ENCODE measurements around the gene LPP. TPM values are rescaled to one million over a fixed set of nuclear protein-coding genes. Genes with fewer than 3 reads are reported as not detected.

LPP gene
- total RNA-seq, 6 experiments from 2014 or later: 84.1 to 121 (median 102) TPM

DNA sequence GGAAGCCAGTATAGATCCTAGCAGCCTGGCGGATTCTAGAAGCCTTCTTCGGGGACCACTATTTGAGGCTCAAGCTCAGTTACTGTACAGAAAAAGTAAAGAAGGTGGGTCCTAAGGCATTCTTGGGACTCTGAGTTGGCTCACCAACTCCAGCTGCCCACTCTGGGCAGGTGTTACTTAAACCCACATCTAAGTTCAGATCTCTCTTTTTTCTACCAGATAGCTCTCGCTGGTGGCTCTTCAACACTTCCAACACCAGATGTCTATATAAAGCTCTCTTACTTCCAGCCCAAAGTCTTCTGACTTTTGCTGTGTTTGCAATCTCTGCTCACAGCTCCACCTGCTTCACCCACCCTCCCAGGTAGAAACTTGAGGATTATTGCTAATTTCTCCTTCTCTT lies 785.0 kb downstream of the LPP start:
- H3K27me3 Mint-ChIP-seq (ENCODE audit: insufficient read depth): peaks cover 2% of the 10 kb centered on the region; the same call in 1 of the 2 replicates
- peaks cover 8% of the 10 kb centered on the region; the same call in 1 of the 2 replicates for H3K36me3 Mint-ChIP-seq (ENCODE audit: low read depth)
- peaks cover 19% of the 10 kb centered on the region; the same call in 1 of the 2 replicates for H3K4me1 Mint-ChIP-seq (ENCODE audit: low read depth)
- no peak overlapping the region for H3K27ac Mint-ChIP-seq
- H3K4me3 Mint-ChIP-seq: no peak overlapping the region
- H3K9me3 Mint-ChIP-seq: no peaks in the 10 kb centered on the region
- TF ChIP-seq, protein P1, sequence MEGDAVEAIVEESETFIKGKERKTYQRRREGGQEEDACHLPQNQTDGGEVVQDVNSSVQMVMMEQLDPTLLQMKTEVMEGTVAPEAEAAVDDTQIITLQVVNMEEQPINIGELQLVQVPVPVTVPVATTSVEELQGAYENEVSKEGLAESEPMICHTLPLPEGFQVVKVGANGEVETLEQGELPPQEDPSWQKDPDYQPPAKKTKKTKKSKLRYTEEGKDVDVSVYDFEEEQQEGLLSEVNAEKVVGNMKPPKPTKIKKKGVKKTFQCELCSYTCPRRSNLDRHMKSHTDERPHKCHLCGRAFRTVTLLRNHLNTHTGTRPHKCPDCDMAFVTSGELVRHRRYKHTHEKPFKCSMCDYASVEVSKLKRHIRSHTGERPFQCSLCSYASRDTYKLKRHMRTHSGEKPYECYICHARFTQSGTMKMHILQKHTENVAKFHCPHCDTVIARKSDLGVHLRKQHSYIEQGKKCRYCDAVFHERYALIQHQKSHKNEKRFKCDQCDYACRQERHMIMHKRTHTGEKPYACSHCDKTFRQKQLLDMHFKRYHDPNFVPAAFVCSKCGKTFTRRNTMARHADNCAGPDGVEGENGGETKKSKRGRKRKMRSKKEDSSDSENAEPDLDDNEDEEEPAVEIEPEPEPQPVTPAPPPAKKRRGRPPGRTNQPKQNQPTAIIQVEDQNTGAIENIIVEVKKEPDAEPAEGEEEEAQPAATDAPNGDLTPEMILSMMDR (IDR thresholded peaks at IDR 0.05): no peak
- DNase-seq: no peak

DNA sequence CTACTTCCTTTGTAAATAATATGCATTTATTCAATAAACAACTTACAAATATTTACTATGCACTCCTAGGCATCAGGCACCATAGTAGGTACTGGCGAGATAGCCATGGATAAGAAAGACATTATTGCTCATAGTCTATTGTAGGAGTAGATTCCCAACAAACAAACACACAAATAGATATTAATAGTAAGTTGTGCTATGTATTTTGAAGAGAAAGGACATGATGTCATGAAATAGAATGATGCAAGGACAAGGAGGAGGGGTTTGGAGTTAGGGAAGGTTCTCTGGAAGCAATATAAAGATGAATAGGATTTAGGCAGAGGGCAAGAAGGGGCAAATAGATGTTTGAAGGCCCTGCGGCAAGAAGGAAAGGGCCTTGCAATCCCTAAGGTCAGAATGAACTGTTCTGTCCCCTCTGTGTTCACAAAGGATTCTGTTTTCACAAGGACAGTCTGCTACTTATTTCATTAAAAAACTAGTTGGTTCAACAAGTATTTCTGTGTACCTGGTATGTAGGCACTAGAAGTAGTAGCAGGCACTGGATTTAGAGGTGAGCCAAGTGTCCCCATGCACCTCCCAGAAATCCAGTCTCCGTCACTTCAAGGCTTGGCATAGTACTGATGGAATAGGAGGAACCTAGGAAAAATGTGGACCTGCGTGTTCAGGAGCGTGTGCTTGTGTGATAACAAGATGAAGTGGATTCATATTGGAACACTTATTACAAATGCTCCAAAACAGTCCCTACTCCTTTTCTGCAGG lies 786.0 kb downstream of the LPP start:
- Mint-ChIP-seq H3K9me3 (no peaks in the 10 kb centered on the region), H3K36me3 (ENCODE audit: low read depth) (peaks cover 8% of the 10 kb centered on the region; the same call in 1 of the 2 replicates), H3K27ac (no peak overlapping the region), H3K4me1 (ENCODE audit: low read depth) (peaks cover 25% of the 10 kb centered on the region; the same call in 1 of the 2 replicates), H3K4me3 (no peak overlapping the region), H3K27me3 (ENCODE audit: insufficient read depth) (peaks cover 4% of the 10 kb centered on the region; the same call in 1 of the 2 replicates)
- no peak for DNase-seq
- TF ChIP-seq, protein P1 (IDR thresholded peaks at IDR 0.05): no peak

Small RNA genes within 50 kb of the gene (microRNA-seq; reads per million reads assigned to microRNA genes)
- gene MIR28: 3,809 reads per million, percentile 87 among the genes with 10 or more reads in this experiment

All from HFFc6 (cell line).